SK-N-SH (cell line): Measurements from ENCODE around the gene FHIP1B. TPM values are rescaled to one million over a fixed set of nuclear protein-coding genes. Genes with fewer than 3 reads are reported as not detected.

Experiments used
- CTCF ChIA-PET: fragments of 300-600, 350-600 bp; formaldehyde crosslinking; extraction: SDS; loops from one replicate; lab custom pipeline; 2021; lab: Yijun Ruan, JAX
- POLR2A ChIA-PET: fragments of 350-600 bp; sonication (Branson Sonifier 250); formaldehyde crosslinking; extraction: SDS; loops from one replicate; lab custom pipeline; 2020; ENCODE audit warnings: antibody characterized with exemption, inconsistent platforms; lab: Yijun Ruan, JAX
- DNase-seq: peaks from one replicate; pipeline ENCODE4 v3.0.0; 2012
- H2AFZ ChIP-seq: fragments of 200-600 bp; sonication (generic); 2 replicates; pipeline ENCODE4 v1.8.1; 2016; ENCODE audit warnings: antibody characterized with exemption, mild to moderate bottlenecking, low read depth
- H3F3A ChIP-seq: fragments of 200-600 bp; sonication (generic); replicated peaks from 2 replicates; pipeline ENCODE3; 2016; ENCODE audit warnings: antibody characterized with exemption, mild to moderate bottlenecking; ENCODE audit not compliant: insufficient read depth
- H3K27ac ChIP-seq, 2 experiments: fragments of 200-500 bp in 1 of 2; fragments of 200-600 bp in 1 of 2; sonication (Bioruptor generic) in 1 of 2; sonication (generic), shearing (Covaris generic) in 1 of 2; 2 replicates each; pipeline versions ENCODE4 v1.5.1 to v1.6.1; 2014 to 2016; ENCODE audit warnings: low read depth in 2 of 2, inconsistent platforms in 1 of 2, low read length in 1 of 2, mild to moderate bottlenecking in 1 of 2, mixed read lengths in 1 of 2
- H3K27me3 ChIP-seq: fragments of 200-600 bp; sonication (generic), shearing (Covaris generic); 2 replicates; pipeline ENCODE4 v1.6.1; 2016; ENCODE audit warnings: mixed run types; ENCODE audit not compliant: insufficient read depth
- H3K36me3 ChIP-seq, 2 experiments: fragments of 200-500 bp in 1 of 2; fragments of 200-600 bp in 1 of 2; sonication (Bioruptor generic) in 1 of 2; sonication (generic) in 1 of 2; replicated peaks in 1 of 2; 2 replicates each; pipeline versions ENCODE3 to v1.5.1; 2014 to 2016; ENCODE audit warnings: low read length in 1 of 2, mild to moderate bottlenecking in 1 of 2; ENCODE audit not compliant: insufficient read depth in 2 of 2, control insufficient read depth in 1 of 2
- H3K4me1 ChIP-seq, 2 experiments: fragments of 200-500 bp in 1 of 2; fragments of 200-600 bp in 1 of 2; sonication (Bioruptor generic) in 1 of 2; sonication (generic), shearing (Covaris generic) in 1 of 2; 2 replicates each; pipeline versions ENCODE4 v1.5.1 to v1.6.1; 2014 to 2016; ENCODE audit warnings: low read depth in 1 of 2, low read length in 1 of 2, mixed run types in 1 of 2; ENCODE audit not compliant: insufficient read depth in 2 of 2, control insufficient read depth in 1 of 2
- H3K4me2 ChIP-seq: fragments of 200-600 bp; sonication (generic), shearing (Covaris generic); 2 replicates; pipeline ENCODE4 v1.6.1; 2017; ENCODE audit warnings: mixed run types
- H3K4me3 ChIP-seq, 2 experiments: fragments of 200-500 bp in 1 of 2; fragments of 200-600 bp in 1 of 2; sonication (Bioruptor generic) in 1 of 2; sonication (generic), shearing (Covaris generic) in 1 of 2; 2 replicates each; pipeline versions ENCODE4 v1.5.1 to v1.8.1; 2014 to 2016; ENCODE audit warnings: low read depth in 2 of 2, inconsistent platforms in 1 of 2, low read length in 1 of 2, mild to moderate bottlenecking in 1 of 2, mixed read lengths in 1 of 2, moderate library complexity in 1 of 2
- H3K79me2 ChIP-seq: fragments of 200-600 bp; sonication (generic); 2 replicates; pipeline ENCODE4 v1.8.1; 2017; ENCODE audit warnings: mild to moderate bottlenecking; ENCODE audit not compliant: insufficient read depth
- H3K9ac ChIP-seq: fragments of 200-600 bp; sonication (generic); 2 replicates; pipeline ENCODE4 v1.6.1; 2017; ENCODE audit warnings: mixed run types
- H3K9me2 ChIP-seq: fragments of 200-600 bp; sonication (generic); 2 replicates; pipeline ENCODE4 v1.6.1; 2017; ENCODE audit warnings: mixed run types
- H3K9me3 ChIP-seq: fragments of 200-600 bp; sonication (generic); 2 replicates; pipeline ENCODE4 v1.6.1; 2017; ENCODE audit warnings: mixed run types, mild to moderate bottlenecking, moderate library complexity
- H4K20me1 ChIP-seq: fragments of 200-600 bp; sonication (generic); 2 replicates; pipeline ENCODE4 v1.6.1; 2017; ENCODE audit warnings: mild to moderate bottlenecking, mixed run types; ENCODE audit not compliant: insufficient read depth
- CHD2 ChIP-seq: fragments of 150-350 bp; IDR thresholded peaks from 2 replicates; pipeline ENCODE4 v1.6.1; 2018; ENCODE audit warnings: low read length; ENCODE audit not compliant: partially characterized antibody
- ELF1 ChIP-seq: IDR thresholded peaks from 2 replicates; pipeline ENCODE4 v1.4.0; 2012
- FOSL2 ChIP-seq: IDR thresholded peaks from 2 replicates; pipeline ENCODE4 v1.4.0; 2012; ENCODE audit warnings: low read depth, mild to moderate bottlenecking, moderate library complexity, borderline replicate concordance
- FOXJ3 ChIP-seq: sonication (generic); formaldehyde crosslinking; IDR thresholded peaks from 2 replicates; pipeline ENCODE4 v1.5.1; 2020; ENCODE audit warnings: mild to moderate bottlenecking, missing genetic modification reagents
- FOXM1 ChIP-seq: IDR thresholded peaks from 2 replicates; pipeline ENCODE4 v1.4.0; 2012; ENCODE audit warnings: low read depth, mild to moderate bottlenecking
- GABPA ChIP-seq: IDR thresholded peaks from 2 replicates; pipeline ENCODE4 v1.4.0; 2012; ENCODE audit warnings: low read depth, mild to moderate bottlenecking
- NRF1 ChIP-seq: IDR thresholded peaks from 2 replicates; pipeline ENCODE4 v1.6.1; 2012; ENCODE audit warnings: low read depth, mild to moderate bottlenecking, low read length
- RCOR1 ChIP-seq: fragments of 150-350 bp; IDR thresholded peaks from 2 replicates; pipeline ENCODE4 v1.6.1; 2017; ENCODE audit warnings: antibody characterized with exemption, low read length
- RFX5 ChIP-seq: IDR thresholded peaks from 2 replicates; pipeline ENCODE4 v1.6.1; 2012; ENCODE audit warnings: mild to moderate bottlenecking, improper control_type of control experiment, low read length
- SIN3A ChIP-seq: IDR thresholded peaks from 2 replicates; pipeline ENCODE4 v1.6.1; 2012; ENCODE audit warnings: low read depth, mild to moderate bottlenecking, low read length, moderate library complexity, borderline replicate concordance
- TAF1 ChIP-seq: IDR thresholded peaks from 2 replicates; pipeline ENCODE4 v1.6.1; 2012; ENCODE audit warnings: low read depth, mild to moderate bottlenecking, low read length, moderate library complexity, borderline replicate concordance
- TEAD4 ChIP-seq: IDR thresholded peaks from 2 replicates; pipeline ENCODE4 v1.4.0; 2012; ENCODE audit warnings: mild to moderate bottlenecking, borderline replicate concordance; ENCODE audit not compliant: insufficient read depth
- USF1 ChIP-seq: IDR thresholded peaks from 2 replicates; pipeline ENCODE4 v1.4.0; 2012; ENCODE audit warnings: low read depth, borderline replicate concordance
- USF2 ChIP-seq: fragments of 150-350 bp; IDR thresholded peaks from 2 replicates; pipeline ENCODE4 v1.6.1; 2017; ENCODE audit warnings: antibody characterized with exemption, low read length, low read depth, borderline replicate concordance
- YY1 ChIP-seq: IDR thresholded peaks from 2 replicates; pipeline ENCODE4 v1.4.0; 2012; ENCODE audit warnings: low read depth, mild to moderate bottlenecking
- WGBS: methylation state at CpG from one replicate; pipeline ENCODE4 v1.1.6; 2017; ENCODE audit warnings: low lambda C conversion rate; 5-methylcytosine and 5-hydroxymethylcytosine counted together
- polyA plus RNA-seq, 3 experiments: library from polyadenylated mRNA; depleted of rRNA; stranded (reverse); fragments of >200 nt; gene quantifications; 2 replicates each; pipeline ENCODE4 v1.2.3, GENCODE V29; 2012
- TF ChIP-seq, protein P1 (sequence below): IDR thresholded peaks from 2 replicates; pipeline ENCODE4; 2012
- TF ChIP-seq, protein P2 (sequence below): IDR thresholded peaks from 2 replicates; pipeline ENCODE4 v1.4.0; 2012; ENCODE audit warnings: low read depth
- TF ChIP-seq, protein P3 (sequence below): IDR thresholded peaks from 2 replicates; pipeline ENCODE4 v1.6.1; 2012; ENCODE audit warnings: mild to moderate bottlenecking, low read depth, low read length, moderate library complexity

FHIP1B gene
- polyA plus RNA-seq, 1 of the 3 experiments (the other 2 are of a cell fraction): 26.3 TPM

- Histone ChIP-seq H3K36me3 (no peaks in the 10 kb centered on the region), H3K9ac (no peak within 1 kb of the TSS), H3K4me2 (no peak within 1 kb of the TSS), H2AFZ (no peak within 1 kb of the TSS), H3K79me2 (peaks cover 5% of the 10 kb centered on the region), H3K4me1 (peaks cover 0 to 4% of the 10 kb centered on the region in 2 experiments; a peak in 1 of 4 replicates), H3K9me2 (no peaks in the 10 kb centered on the region), H3K4me3 (no peak within 1 kb of the TSS), H3F3A (peaks cover 5% of the 10 kb centered on the region), H3K9me3 (no peaks in the 10 kb centered on the region), H3K27me3 (peaks cover 26% of the 10 kb centered on the region), H4K20me1 (no peaks in the 10 kb centered on the region), H3K27ac (no peak within 1 kb of the TSS)
- DNase-seq: no peak
- ChIA-PET POLR2A (no interaction called here), CTCF (interaction anchor here (0.6 to 4.1 kb wide), 5 partner anchors 11 to 124 kb away, joined by 3 to 14 read pairs (median 4); no protein-coding TSS in a partner anchor)
- 80% methylated on average over 1 of the region's 1 CpG for WGBS
- TF ChIP-seq TEAD4 (no peak), FOXM1 (no peak), ELF1 (no peak), FOSL2 (no peak), RFX5 (no peak), GABPA (no peak), USF2 (no peak), YY1 (no peak), SIN3A (no peak), NRF1 (no peak), CHD2 (no peak), TAF1 (no peak), RCOR1 (no peak), USF1 (no peak), FOXJ3 (CRISPR knock-in tag) (no peak)
- TF ChIP-seq, protein P1, sequence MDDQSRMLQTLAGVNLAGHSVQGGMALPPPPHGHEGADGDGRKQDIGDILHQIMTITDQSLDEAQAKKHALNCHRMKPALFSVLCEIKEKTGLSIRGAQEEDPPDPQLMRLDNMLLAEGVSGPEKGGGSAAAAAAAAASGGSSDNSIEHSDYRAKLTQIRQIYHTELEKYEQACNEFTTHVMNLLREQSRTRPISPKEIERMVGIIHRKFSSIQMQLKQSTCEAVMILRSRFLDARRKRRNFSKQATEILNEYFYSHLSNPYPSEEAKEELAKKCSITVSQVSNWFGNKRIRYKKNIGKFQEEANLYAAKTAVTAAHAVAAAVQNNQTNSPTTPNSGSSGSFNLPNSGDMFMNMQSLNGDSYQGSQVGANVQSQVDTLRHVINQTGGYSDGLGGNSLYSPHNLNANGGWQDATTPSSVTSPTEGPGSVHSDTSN: no peak
- TF ChIP-seq, protein P2, sequence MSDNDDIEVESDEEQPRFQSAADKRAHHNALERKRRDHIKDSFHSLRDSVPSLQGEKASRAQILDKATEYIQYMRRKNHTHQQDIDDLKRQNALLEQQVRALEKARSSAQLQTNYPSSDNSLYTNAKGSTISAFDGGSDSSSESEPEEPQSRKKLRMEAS: no peak
- TF ChIP-seq, protein P3, sequence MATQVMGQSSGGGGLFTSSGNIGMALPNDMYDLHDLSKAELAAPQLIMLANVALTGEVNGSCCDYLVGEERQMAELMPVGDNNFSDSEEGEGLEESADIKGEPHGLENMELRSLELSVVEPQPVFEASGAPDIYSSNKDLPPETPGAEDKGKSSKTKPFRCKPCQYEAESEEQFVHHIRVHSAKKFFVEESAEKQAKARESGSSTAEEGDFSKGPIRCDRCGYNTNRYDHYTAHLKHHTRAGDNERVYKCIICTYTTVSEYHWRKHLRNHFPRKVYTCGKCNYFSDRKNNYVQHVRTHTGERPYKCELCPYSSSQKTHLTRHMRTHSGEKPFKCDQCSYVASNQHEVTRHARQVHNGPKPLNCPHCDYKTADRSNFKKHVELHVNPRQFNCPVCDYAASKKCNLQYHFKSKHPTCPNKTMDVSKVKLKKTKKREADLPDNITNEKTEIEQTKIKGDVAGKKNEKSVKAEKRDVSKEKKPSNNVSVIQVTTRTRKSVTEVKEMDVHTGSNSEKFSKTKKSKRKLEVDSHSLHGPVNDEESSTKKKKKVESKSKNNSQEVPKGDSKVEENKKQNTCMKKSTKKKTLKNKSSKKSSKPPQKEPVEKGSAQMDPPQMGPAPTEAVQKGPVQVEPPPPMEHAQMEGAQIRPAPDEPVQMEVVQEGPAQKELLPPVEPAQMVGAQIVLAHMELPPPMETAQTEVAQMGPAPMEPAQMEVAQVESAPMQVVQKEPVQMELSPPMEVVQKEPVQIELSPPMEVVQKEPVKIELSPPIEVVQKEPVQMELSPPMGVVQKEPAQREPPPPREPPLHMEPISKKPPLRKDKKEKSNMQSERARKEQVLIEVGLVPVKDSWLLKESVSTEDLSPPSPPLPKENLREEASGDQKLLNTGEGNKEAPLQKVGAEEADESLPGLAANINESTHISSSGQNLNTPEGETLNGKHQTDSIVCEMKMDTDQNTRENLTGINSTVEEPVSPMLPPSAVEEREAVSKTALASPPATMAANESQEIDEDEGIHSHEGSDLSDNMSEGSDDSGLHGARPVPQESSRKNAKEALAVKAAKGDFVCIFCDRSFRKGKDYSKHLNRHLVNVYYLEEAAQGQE: no peak
Measured at GRCh38 chr11:6238902-6239301, 4.5 kb upstream of the FHIP1B start, which contains the start of gene CNGA4. CNGA4 (plus strand) TSS chr11:6239089; CDS start chr11:6239207, 118 bp downstream.
